ENCODE measurements around the gene KAZALD1.
A peak's percentile ranks its signal among the peaks of the same experiment; 100 is the strongest.

Gene KAZALD1

DNA sequence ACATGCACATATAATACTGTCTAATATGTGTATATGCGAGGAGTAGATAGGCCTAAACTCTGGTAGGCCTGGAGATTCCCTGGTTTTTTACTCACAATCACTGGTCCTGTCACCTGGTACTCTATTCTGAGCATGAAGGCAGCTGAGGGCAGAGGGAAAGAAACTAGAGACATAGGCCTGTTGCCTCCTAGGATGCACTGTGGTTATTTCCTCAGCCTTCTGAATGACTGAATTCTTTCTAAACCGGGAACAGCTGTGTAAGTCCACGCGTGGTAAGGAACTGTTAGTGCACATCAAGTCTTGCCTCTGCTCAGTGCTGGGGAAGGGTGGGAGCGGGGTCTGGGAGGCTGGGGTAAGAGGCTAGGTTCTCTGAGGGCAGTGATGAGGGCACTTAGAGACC, 7.7 kb downstream of the KAZALD1 start (continued):
- TF ChIP-seq ZNF416 (tag by site-specific recombination; IDR thresholded peaks at IDR 0.05) (no peak), ZNF175 (tag by site-specific recombination; IDR thresholded peaks at IDR 0.05) (no peak), ZNF354C (tag by site-specific recombination; IDR thresholded peaks at IDR 0.05; ENCODE audit: borderline replicate concordance, low read depth) (no peak), ZNF677 (tag by site-specific recombination; IDR thresholded peaks at IDR 0.05) (no peak), ZNF843 (tag by site-specific recombination; IDR thresholded peaks at IDR 0.05) (no peak), FEZF1 (tag by site-specific recombination; IDR thresholded peaks at IDR 0.05) (no peak), YY1 (tag by site-specific recombination; IDR thresholded peaks at IDR 0.05) (no peak), ZFP37 (tag by site-specific recombination; IDR thresholded peaks at IDR 0.05) (no peak)
- TF ChIP-seq, protein P1, sequence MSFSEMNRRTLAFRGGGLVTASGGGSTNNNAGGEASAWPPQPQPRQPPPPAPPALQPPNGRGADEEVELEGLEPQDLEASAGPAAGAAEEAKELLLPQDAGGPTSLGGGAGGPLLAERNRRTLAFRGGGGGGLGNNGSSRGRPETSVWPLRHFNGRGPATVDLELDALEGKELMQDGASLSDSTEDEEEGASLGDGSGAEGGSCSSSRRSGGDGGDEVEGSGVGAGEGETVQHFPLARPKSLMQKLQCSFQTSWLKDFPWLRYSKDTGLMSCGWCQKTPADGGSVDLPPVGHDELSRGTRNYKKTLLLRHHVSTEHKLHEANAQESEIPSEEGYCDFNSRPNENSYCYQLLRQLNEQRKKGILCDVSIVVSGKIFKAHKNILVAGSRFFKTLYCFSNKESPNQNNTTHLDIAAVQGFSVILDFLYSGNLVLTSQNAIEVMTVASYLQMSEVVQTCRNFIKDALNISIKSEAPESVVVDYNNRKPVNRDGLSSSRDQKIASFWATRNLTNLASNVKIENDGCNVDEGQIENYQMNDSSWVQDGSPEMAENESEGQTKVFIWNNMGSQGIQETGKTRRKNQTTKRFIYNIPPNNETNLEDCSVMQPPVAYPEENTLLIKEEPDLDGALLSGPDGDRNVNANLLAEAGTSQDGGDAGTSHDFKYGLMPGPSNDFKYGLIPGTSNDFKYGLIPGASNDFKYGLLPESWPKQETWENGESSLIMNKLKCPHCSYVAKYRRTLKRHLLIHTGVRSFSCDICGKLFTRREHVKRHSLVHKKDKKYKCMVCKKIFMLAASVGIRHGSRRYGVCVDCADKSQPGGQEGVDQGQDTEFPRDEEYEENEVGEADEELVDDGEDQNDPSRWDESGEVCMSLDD (tag by site-specific recombination; IDR thresholded peaks at IDR 0.05) = no peak

DNA sequence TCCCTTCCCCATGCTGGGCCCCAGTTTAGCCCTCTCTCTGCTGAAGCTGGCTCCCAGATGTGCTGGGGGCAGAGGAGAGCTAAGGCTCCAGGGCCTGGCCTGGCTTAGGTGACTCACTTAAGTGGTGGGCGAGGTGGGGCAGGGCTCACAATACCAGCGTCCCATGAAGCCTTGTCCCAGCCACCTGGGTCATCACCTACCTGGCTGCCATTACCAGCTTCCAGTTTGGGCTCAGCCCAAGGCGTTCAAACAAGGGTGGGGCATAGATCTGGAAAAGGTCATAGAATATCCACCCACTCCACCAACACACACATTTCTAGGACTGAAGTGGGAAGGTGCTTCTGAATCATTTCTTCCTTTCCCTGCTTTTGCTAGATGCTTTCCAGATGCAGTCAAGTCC, 8.3 kb downstream of the KAZALD1 start:
- H3K4me1 ChIP-seq (ENCODE audit: control insufficient read depth, insufficient read depth, low read length) = peaks cover 4% of the 10 kb centered on the region; the same call in 1 of the 2 replicates
- CTCF ChIA-PET = interaction anchor here (1.9 to 6.2 kb wide), 6 partner anchors 11 to 72 kb away, joined by 7 to 61 read pairs (median 32); no protein-coding TSS in a partner anchor
- POLR2A ChIA-PET = interaction anchor here (0.6 to 1.6 kb wide), 3 partner anchors 9 to 874 kb away, joined by 3 to 5 read pairs (median 5); no protein-coding TSS in a partner anchor
- no peak overlapping the region for H3K4me3 ChIP-seq (ENCODE audit: low read depth, low read length)
- TF ChIP-seq ZNF768 (tag by site-specific recombination; IDR thresholded peaks at IDR 0.05) = no peak
- no peak for TF ChIP-seq WT1 (tag by site-specific recombination; IDR thresholded peaks at IDR 0.05)
- TF ChIP-seq, protein P2, sequence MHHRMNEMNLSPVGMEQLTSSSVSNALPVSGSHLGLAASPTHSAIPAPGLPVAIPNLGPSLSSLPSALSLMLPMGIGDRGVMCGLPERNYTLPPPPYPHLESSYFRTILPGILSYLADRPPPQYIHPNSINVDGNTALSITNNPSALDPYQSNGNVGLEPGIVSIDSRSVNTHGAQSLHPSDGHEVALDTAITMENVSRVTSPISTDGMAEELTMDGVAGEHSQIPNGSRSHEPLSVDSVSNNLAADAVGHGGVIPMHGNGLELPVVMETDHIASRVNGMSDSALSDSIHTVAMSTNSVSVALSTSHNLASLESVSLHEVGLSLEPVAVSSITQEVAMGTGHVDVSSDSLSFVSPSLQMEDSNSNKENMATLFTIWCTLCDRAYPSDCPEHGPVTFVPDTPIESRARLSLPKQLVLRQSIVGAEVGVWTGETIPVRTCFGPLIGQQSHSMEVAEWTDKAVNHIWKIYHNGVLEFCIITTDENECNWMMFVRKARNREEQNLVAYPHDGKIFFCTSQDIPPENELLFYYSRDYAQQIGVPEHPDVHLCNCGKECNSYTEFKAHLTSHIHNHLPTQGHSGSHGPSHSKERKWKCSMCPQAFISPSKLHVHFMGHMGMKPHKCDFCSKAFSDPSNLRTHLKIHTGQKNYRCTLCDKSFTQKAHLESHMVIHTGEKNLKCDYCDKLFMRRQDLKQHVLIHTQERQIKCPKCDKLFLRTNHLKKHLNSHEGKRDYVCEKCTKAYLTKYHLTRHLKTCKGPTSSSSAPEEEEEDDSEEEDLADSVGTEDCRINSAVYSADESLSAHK (tag by site-specific recombination; IDR thresholded peaks at IDR 0.05) = no peak
- peak; percentile 87 for TF ChIP-seq ZFHX2 (tag by site-specific recombination; conservative IDR thresholded peaks at IDR 0.05)
- peak; percentile 79 for TF ChIP-seq EGR2 (tag by site-specific recombination; IDR thresholded peaks at IDR 0.05; ENCODE audit: low read depth)
- TF ChIP-seq MEIS1 (CRISPR knock-in tag; IDR thresholded peaks at IDR 0.05; ENCODE audit: borderline replicate concordance) = no peak
- TF ChIP-seq, protein P3, sequence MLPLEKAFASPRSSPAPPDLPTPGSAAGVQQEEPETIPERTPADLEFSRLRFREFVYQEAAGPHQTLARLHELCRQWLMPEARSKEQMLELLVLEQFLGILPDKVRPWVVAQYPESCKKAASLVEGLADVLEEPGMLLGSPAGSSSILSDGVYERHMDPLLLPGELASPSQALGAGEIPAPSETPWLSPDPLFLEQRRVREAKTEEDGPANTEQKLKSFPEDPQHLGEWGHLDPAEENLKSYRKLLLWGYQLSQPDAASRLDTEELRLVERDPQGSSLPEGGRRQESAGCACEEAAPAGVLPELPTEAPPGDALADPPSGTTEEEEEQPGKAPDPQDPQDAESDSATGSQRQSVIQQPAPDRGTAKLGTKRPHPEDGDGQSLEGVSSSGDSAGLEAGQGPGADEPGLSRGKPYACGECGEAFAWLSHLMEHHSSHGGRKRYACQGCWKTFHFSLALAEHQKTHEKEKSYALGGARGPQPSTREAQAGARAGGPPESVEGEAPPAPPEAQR (tag by site-specific recombination; IDR thresholded peaks at IDR 0.05) = no peak
- TF ChIP-seq, protein P4, sequence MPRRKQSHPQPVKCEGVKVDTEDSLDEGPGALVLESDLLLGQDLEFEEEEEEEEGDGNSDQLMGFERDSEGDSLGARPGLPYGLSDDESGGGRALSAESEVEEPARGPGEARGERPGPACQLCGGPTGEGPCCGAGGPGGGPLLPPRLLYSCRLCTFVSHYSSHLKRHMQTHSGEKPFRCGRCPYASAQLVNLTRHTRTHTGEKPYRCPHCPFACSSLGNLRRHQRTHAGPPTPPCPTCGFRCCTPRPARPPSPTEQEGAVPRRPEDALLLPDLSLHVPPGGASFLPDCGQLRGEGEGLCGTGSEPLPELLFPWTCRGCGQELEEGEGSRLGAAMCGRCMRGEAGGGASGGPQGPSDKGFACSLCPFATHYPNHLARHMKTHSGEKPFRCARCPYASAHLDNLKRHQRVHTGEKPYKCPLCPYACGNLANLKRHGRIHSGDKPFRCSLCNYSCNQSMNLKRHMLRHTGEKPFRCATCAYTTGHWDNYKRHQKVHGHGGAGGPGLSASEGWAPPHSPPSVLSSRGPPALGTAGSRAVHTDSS (tag by site-specific recombination; IDR thresholded peaks at IDR 0.05) = no peak
- TF ChIP-seq KLF1 (tag by site-specific recombination; IDR thresholded peaks at IDR 0.05) = peak; percentile 77
- TF ChIP-seq ZNF214 (tag by site-specific recombination; IDR thresholded peaks at IDR 0.05; ENCODE audit: borderline replicate concordance) = no peak
- TF ChIP-seq, protein P5, sequence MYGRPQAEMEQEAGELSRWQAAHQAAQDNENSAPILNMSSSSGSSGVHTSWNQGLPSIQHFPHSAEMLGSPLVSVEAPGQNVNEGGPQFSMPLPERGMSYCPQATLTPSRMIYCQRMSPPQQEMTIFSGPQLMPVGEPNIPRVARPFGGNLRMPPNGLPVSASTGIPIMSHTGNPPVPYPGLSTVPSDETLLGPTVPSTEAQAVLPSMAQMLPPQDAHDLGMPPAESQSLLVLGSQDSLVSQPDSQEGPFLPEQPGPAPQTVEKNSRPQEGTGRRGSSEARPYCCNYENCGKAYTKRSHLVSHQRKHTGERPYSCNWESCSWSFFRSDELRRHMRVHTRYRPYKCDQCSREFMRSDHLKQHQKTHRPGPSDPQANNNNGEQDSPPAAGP (tag by site-specific recombination; IDR thresholded peaks at IDR 0.05) = 0 out of 2 replicates have a peak, but pooled peaks have one; percentile 22
- no peak for TF ChIP-seq ZFP69B (tag by site-specific recombination; IDR thresholded peaks at IDR 0.05)
- TF ChIP-seq OSR2 (tag by site-specific recombination; IDR thresholded peaks at IDR 0.05) = no peak
- TF ChIP-seq, protein P6, sequence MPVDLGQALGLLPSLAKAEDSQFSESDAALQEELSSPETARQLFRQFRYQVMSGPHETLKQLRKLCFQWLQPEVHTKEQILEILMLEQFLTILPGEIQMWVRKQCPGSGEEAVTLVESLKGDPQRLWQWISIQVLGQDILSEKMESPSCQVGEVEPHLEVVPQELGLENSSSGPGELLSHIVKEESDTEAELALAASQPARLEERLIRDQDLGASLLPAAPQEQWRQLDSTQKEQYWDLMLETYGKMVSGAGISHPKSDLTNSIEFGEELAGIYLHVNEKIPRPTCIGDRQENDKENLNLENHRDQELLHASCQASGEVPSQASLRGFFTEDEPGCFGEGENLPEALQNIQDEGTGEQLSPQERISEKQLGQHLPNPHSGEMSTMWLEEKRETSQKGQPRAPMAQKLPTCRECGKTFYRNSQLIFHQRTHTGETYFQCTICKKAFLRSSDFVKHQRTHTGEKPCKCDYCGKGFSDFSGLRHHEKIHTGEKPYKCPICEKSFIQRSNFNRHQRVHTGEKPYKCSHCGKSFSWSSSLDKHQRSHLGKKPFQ (tag by site-specific recombination; IDR thresholded peaks at IDR 0.05) = no peak
- TF ChIP-seq ZNF670 (tag by site-specific recombination; IDR thresholded peaks at IDR 0.05; ENCODE audit: low read depth) = no peak
- no peaks in the 10 kb centered on the region for H3K36me3 ChIP-seq (ENCODE audit: control insufficient read depth in 2 of 2, insufficient read depth in 1 of 2, low read length in 2 of 2)
- H3K27ac ChIP-seq (ENCODE audit: extremely low read depth, low read depth, low read length) = no peak overlapping the region
- no peaks in the 10 kb centered on the region for H3K9me3 ChIP-seq (ENCODE audit: control insufficient read depth, insufficient read depth, low read depth, low read length)

All from HEK293 (cell line).